GM13976 (cell line): Measurements from ENCODE around the gene FAM180A.

Experiments used
- DNase-seq: peaks from one replicate; pipeline ENCODE4 v3.0.0; 2012; ENCODE audit warnings: low spot score
- in situ Hi-C: fragments of 300-500 bp; cut with MboI; formaldehyde crosslinking; loops from one replicate; pipeline ENCODE4 v1.12.0; 2022; ENCODE audit warnings: low sequenced_read_pairs, mixed read lengths, inconsistent platforms; ENCODE audit not compliant: unreplicated experiment
- TF ChIP-seq, protein P1 (sequence below): IDR thresholded peaks from 2 replicates; pipeline ENCODE4 v1.5.1; 2012; ENCODE audit warnings: borderline replicate concordance, mild to moderate bottlenecking; ENCODE audit not compliant: insufficient read depth; ENCODE audit errors: extremely low read depth, missing control alignments, control extremely low read depth

The FAM180A gene

DNA sequence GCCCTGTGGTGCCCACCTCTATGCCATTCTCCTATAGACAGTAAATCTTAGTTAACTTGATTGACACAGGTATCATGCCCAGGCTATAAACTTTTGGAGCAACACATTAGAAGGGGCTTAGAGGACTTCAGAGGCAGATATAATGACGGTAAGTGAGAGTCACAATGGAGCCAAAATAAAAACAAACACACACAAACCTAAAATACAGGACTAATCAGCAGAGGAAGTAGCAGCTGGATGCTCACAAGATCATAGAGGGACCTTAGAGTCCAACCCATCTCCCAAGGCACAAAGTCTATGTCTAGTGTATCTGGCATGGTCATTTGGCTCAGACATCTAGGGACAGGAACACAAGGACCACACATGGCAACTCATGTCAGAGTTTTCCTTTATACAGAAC is 32.9 kb downstream of the FAM180A start:
- in situ Hi-C loops = no loop called here
- DNase-seq = no peak
- TF ChIP-seq, protein P1, sequence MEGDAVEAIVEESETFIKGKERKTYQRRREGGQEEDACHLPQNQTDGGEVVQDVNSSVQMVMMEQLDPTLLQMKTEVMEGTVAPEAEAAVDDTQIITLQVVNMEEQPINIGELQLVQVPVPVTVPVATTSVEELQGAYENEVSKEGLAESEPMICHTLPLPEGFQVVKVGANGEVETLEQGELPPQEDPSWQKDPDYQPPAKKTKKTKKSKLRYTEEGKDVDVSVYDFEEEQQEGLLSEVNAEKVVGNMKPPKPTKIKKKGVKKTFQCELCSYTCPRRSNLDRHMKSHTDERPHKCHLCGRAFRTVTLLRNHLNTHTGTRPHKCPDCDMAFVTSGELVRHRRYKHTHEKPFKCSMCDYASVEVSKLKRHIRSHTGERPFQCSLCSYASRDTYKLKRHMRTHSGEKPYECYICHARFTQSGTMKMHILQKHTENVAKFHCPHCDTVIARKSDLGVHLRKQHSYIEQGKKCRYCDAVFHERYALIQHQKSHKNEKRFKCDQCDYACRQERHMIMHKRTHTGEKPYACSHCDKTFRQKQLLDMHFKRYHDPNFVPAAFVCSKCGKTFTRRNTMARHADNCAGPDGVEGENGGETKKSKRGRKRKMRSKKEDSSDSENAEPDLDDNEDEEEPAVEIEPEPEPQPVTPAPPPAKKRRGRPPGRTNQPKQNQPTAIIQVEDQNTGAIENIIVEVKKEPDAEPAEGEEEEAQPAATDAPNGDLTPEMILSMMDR = no peak

DNA sequence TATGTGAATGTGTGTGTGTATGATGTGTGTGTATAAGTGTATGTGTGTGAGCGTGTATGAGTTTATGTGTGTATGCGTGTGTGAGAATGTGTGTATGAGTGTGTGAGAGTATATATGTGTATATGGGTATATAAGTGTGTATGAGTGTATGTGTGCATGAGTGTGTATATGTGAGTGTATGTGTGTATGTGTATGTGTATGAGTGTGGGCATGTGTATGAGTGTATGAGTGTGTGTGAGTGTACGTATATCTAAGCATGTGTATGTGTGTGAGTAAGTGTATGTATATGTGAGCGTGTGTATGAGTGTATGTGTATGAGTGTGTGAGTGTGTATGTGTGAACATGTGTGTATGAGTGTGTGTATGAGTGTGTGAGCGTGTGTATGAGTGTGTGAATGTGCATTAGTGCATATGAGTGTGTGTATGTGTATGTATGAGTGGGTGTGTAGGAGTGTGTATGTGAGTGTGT is 33.5 kb downstream of the FAM180A start:
- no peak for DNase-seq
- TF ChIP-seq, protein P1 = no peak
- in situ Hi-C loops = no loop called here

DNA sequence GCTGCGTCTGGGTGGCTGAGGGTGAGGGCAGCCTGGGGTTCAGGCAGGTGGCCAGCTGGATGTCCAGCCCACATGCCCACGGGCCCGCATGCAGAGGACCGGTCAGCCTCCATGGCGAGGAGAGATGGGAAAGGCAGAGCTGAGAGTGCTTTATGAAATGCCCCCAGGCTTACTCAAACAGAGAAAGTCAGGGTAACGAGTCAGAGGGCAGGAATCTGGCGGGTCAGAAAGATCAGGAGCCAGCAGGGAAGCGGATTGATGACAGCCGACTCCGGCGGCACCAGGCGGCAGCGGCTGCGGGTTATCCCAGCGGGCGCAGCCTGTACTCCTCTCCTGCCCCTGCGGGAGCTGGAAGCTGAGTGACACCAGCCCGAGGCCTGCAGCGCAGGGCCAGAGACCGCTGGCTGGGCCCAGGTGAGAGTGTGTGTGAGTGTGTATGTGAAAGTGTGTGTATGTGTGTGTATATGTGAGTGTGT is 34.0 kb downstream of the FAM180A start:
- TF ChIP-seq, protein P1 = no peak
- DNase-seq = no peak
- in situ Hi-C loops = no loop called here

DNA sequence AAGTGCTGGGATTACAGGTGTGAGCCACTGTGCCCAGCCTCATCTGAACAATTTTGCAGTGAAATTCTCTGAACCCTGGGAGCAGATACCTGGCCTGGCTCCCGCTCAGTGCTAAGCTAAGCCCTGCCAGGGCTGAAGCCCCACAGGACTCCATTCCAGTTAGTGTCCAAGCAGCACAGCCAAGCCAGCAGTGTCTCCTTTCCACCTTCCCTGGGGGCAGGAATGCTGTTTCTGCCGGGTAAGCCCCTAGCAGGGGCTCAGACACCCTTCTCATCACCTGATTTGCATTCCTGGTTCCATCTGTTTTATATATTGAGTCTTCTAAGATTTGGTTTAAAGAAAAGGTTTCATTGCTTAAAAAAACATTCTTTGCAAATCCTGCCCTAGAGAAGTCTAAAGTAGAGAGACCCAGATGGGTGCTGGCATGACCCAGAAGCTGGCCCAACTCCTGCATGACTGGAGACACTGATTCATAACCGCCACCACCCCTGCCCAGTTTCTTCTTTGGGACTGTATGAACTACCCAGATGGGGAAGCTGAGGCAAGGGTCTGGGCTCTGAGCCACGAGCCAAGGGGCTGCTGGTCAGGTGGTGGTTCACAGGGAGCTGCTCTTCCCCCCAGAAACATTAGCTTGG is 34.7 kb downstream of the FAM180A start:
- DNase-seq = no peak
- TF ChIP-seq, protein P1 = no peak

DNA sequence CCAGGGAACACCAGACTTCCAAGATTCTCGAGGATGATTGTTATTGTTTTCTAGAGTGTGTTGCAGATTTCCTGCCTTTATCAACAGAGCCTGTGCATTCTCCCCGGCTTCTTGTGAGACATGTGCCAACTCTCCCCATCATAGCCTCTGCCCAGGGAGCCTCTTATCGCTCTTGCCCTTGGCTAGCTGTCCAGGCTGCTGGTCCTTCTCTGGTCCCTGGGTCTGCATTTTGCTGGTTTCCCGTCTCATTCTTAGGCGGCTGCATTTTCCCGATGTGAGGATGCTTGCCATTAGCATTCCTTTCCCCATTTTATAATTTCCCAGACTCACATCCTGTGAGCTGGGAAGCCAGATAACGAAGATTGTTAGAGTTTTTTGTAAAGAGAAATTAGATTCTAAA is 35.8 kb downstream of the FAM180A start:
- no peak for DNase-seq
- in situ Hi-C loops = no loop called here
- TF ChIP-seq, protein P1 = no peak

More for the DNA sequence above, 34.7 kb downstream of the FAM180A start:
- in situ Hi-C loops = no loop called here

DNA sequence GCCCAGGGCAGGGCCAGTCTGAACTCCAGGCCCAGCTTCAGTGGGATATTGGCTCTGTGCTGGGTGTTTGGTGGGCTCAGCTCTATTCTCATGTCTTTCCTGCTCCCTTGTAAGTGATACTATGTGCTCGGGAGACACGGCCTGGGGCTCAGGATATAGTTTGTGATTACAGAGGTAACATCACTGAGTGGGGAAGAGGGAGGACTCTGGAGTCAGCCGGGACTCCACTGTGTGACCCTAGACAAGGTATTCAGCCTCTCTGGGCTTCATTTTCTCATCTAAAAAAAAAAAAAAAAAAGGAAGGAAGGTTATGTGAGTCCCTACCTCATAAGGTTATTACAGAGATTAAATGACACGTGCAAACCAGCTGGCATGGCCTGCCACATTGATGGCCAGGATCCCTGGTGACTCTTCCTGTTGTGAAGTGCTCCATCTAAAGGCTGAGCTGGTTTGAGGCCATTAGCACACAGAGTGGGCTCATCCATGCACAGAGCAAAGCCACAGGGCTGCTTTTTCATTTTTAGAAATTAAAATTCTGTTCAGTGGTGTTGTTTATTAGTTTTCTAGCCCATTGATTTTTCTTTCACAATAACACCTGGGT is 36.3 kb downstream of the FAM180A start:
- TF ChIP-seq, protein P1 = no peak
- in situ Hi-C loops = no loop called here
- DNase-seq = no peak
